Right atrium auricular region (tissue), 2 donors: ENCODE data around the gene UNC13C. TPM values are rescaled to one million over a fixed set of nuclear protein-coding genes. Genes with fewer than 3 reads are reported as not detected.

Experiments
- DNase-seq: peaks from one replicate; pipeline ENCODE4 v3.0.0-alpha.2; 2019; ENCODE audit warnings: low spot score
- H3K27ac ChIP-seq, 2 donors: fragments of 200-600 bp; sonication (generic); 1 replicate in 1 of 2; 2 replicates in 1 of 2; pipeline ENCODE4 v1.5.1; 2016 to 2019
- H3K27me3 ChIP-seq, 2 donors: fragments of 200-600 bp; sonication (generic); one replicate each; pipeline versions ENCODE4 v1.5.1 to v1.6.0; 2017 to 2019
- H3K36me3 ChIP-seq: fragments of 200-600 bp; sonication (generic); one replicate; pipeline ENCODE4 v1.5.1; 2016
- H3K4me1 ChIP-seq, 2 donors: fragments of 200-600 bp; sonication (generic); one replicate each; pipeline versions ENCODE4 v1.5.1 to v1.6.0; 2017 to 2019
- H3K4me3 ChIP-seq, 2 donors: fragments of 200-600 bp; sonication (generic); 1 replicate in 1 of 2; 2 replicates in 1 of 2; pipeline ENCODE4 v1.5.1; 2017 to 2019; ENCODE audit warnings: mild to moderate bottlenecking in 1 of 2, moderate library complexity in 1 of 2
- H3K9me3 ChIP-seq, 2 donors: fragments of 200-600 bp; sonication (generic); one replicate each; pipeline ENCODE4 v1.5.1; 2019
- total RNA-seq, 2 donors: library from RNA; depleted of rRNA; stranded (reverse); fragments of >200 nt; gene quantifications; one replicate each; pipeline ENCODE4 v1.1.0, GENCODE V29; 2016
- TF ChIP-seq, protein P1 (sequence below), 2 donors: fragments of 200-600 bp; sonication (generic); IDR thresholded peaks; one replicate each; pipeline ENCODE4 v1.5.1; 2019; ENCODE audit warnings: antibody characterized with exemption in 2 of 2

Gene UNC13C
- total RNA-seq, 2 donors from 2014 or later = 0.19 to 0.31 TPM

DNA sequence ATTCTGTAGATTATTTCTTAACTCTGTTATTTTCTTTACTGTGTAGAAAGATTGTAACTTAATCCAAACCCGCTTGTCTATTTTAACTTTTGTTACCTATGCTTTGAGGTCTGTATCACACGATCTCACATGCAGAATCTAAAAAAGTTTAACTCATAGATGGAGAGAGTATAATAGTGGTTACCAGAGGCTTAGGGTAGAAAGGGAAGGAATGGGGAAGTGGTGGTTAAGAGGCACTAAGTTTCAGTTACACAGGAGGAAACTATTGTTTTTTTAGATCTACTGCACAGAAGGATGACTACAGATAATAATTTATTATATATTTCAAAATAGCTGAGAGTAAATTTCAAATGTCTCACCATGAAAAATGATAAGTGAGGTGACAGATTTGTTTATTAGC, 703.3 kb downstream of the UNC13C start:
- Histone ChIP-seq H3K4me1 (no peaks in the 10 kb centered on the region), H3K36me3 (no peaks in the 10 kb centered on the region), H3K4me3 (no peak overlapping the region), H3K27me3 (no peaks in the 10 kb centered on the region), H3K9me3 (no peaks in the 10 kb centered on the region), H3K27ac (no peak overlapping the region)
- no peak for DNase-seq
- TF ChIP-seq, protein P1, sequence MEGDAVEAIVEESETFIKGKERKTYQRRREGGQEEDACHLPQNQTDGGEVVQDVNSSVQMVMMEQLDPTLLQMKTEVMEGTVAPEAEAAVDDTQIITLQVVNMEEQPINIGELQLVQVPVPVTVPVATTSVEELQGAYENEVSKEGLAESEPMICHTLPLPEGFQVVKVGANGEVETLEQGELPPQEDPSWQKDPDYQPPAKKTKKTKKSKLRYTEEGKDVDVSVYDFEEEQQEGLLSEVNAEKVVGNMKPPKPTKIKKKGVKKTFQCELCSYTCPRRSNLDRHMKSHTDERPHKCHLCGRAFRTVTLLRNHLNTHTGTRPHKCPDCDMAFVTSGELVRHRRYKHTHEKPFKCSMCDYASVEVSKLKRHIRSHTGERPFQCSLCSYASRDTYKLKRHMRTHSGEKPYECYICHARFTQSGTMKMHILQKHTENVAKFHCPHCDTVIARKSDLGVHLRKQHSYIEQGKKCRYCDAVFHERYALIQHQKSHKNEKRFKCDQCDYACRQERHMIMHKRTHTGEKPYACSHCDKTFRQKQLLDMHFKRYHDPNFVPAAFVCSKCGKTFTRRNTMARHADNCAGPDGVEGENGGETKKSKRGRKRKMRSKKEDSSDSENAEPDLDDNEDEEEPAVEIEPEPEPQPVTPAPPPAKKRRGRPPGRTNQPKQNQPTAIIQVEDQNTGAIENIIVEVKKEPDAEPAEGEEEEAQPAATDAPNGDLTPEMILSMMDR (IDR thresholded peaks at IDR 0.05) = no peak

Other genes starting within 250 kb of the UNC13C start
- gene WDR72, start 218.8 kb upstream of the UNC13C start, total RNA-seq = under 1 TPM in 1 of 2 donors, not detected in 1; 0.08 TPM